Activated naive CD8-positive, alpha-beta T cell treated with anti-CD3 and anti-CD28 coated beads, Interleukin-2, amount 10 ng/mL, durations not matched to agents 7 days and 5 days (primary cell): ENCODE data around the gene BPNT1. TPM values are rescaled to one million over a fixed set of nuclear protein-coding genes. Genes with fewer than 3 reads are reported as not detected.
"Not testable (repeated sequence)": the region's sequence is repeated elsewhere in the genome, so short reads cannot be mapped to it uniquely, and the experiment has no call there.

Source experiments
- ATAC-seq: fragments of 150-1000 bp; cut with Tn5 transposase; one replicate; pipeline ENCODE4 v1.10.0; 2021; ENCODE audit warnings: low read depth, moderate library complexity
- POLR2A ChIA-PET: fragments of 350-600 bp; sonication (Branson Sonifier 250); formaldehyde crosslinking; loops from one replicate; lab custom pipeline; 2021; ENCODE audit warnings: antibody characterized with exemption; lab: Charles Lee
- DNase-seq: peaks from one replicate; pipeline ENCODE4 v3.0.0; 2021
- H3K27ac Mint-ChIP-seq: one replicate; pipeline ENCODE4 v1.8.0; 2022; ENCODE audit warnings: mild to moderate bottlenecking, mixed read lengths
- H3K27me3 Mint-ChIP-seq: one replicate; pipeline ENCODE4 v1.8.0; 2022; ENCODE audit warnings: mild to moderate bottlenecking, moderate library complexity, mixed read lengths
- H3K36me3 Mint-ChIP-seq: one replicate; pipeline ENCODE4 v1.8.0; 2021; ENCODE audit warnings: mild to moderate bottlenecking, mixed read lengths
- H3K4me1 Mint-ChIP-seq: one replicate; pipeline ENCODE4 v1.8.0; 2021; ENCODE audit warnings: mixed read lengths
- H3K4me3 Mint-ChIP-seq: one replicate; pipeline ENCODE4 v1.8.0; 2022; ENCODE audit warnings: mild to moderate bottlenecking, moderate library complexity, mixed read lengths
- H3K9me3 Mint-ChIP-seq: one replicate; pipeline ENCODE4 v1.8.0; 2021; ENCODE audit warnings: mixed read lengths
- total RNA-seq, 2 experiments: library from RNA; stranded (reverse); gene quantifications; one replicate each; pipeline ENCODE4 v1.2.3, GENCODE V29; 2021

Gene BPNT1
- total RNA-seq, 2 experiments from 2014 or later = 18.4 to 23.3 TPM

- POLR2A ChIA-PET = no interaction called here
- ATAC-seq (peak; percentile 95), DNase-seq (no peak)
- H3K9me3 Mint-ChIP-seq = no peaks in the 10 kb centered on the region
- peak overlapping the region; percentile 80 for H3K27ac Mint-ChIP-seq
- H3K27me3 Mint-ChIP-seq = no peaks in the 10 kb centered on the region
- H3K4me3 Mint-ChIP-seq = peak overlapping the region; percentile 33
- H3K36me3 Mint-ChIP-seq = peaks cover 7% of the 10 kb centered on the region
- H3K4me1 Mint-ChIP-seq = peaks cover 8% of the 10 kb centered on the region
Measured at GRCh38 chr1:220056374-220056773, 33.2 kb downstream of the BPNT1 start.

- H3K27me3 Mint-ChIP-seq = no peaks in the 10 kb centered on the region
- H3K27ac Mint-ChIP-seq = peak within 1 kb of the TSS; percentile 97
- H3K4me3 Mint-ChIP-seq = peak within 1 kb of the TSS; percentile 97
- peaks cover 2% of the 10 kb centered on the region for H3K36me3 Mint-ChIP-seq
- H3K9me3 Mint-ChIP-seq = no peaks in the 10 kb centered on the region
- POLR2A ChIA-PET = interaction anchor here (0.5 to 1.0 kb wide), 4 partner anchors 8 to 239 kb away, joined by 3 to 10 read pairs (median 5); partner anchors contain the start of gene BPNT1
- peaks cover 15% of the 10 kb centered on the region for H3K4me1 Mint-ChIP-seq
- ATAC-seq (peak; percentile 98), DNase-seq (peak; percentile 93)
Measured at GRCh38 chr1:220046052-220046930, 43.3 kb downstream of the BPNT1 start, which contains the start of gene EPRS1. EPRS1 (minus strand) TSS chr1:220046505; CDS start chr1:220046388, 117 bp downstream.

- peak overlapping the region; percentile 97 for H3K27ac Mint-ChIP-seq
- H3K4me1 Mint-ChIP-seq = peaks cover 15% of the 10 kb centered on the region
- H3K27me3 Mint-ChIP-seq = no peaks in the 10 kb centered on the region
- H3K36me3 Mint-ChIP-seq = peaks cover 2% of the 10 kb centered on the region
- POLR2A ChIA-PET = interaction anchor here (0.5 to 1.1 kb wide), 5 partner anchors 9 to 226 kb away, joined by 3 to 10 read pairs (median 4); partner anchors contain the start of gene BPNT1
- no peak for ATAC-seq
- DNase-seq = no peak
- no peaks in the 10 kb centered on the region for H3K9me3 Mint-ChIP-seq
- H3K4me3 Mint-ChIP-seq = peak overlapping the region; percentile 97
Measured at GRCh38 chr1:220045356-220046051, 44.1 kb downstream of the BPNT1 start.

GRCh38 chr1:220044678-220045355, 44.8 kb downstream of the BPNT1 start:
- Mint-ChIP-seq H3K27ac (peak overlapping the region; percentile 97), H3K4me1 (peaks cover 15% of the 10 kb centered on the region), H3K4me3 (peak overlapping the region; percentile 97), H3K9me3 (no peaks in the 10 kb centered on the region), H3K27me3 (no peaks in the 10 kb centered on the region), H3K36me3 (peaks cover 2% of the 10 kb centered on the region)
- POLR2A ChIA-PET = interaction anchor here (0.5 to 2.0 kb wide), 4 partner anchors 13 to 227 kb away, joined by 3 to 5 read pairs (median 4); partner anchors contain the start of genes BPNT1 and IARS2
- ATAC-seq (no peak), DNase-seq (no peak)

- DNase-seq (no peak), ATAC-seq (no peak)
- peaks cover 21% of the 10 kb centered on the region for H3K4me1 Mint-ChIP-seq
- H3K27me3 Mint-ChIP-seq = no peaks in the 10 kb centered on the region
- no peaks in the 10 kb centered on the region for H3K9me3 Mint-ChIP-seq
- H3K36me3 Mint-ChIP-seq = peaks cover 6% of the 10 kb centered on the region
- H3K27ac Mint-ChIP-seq = peak overlapping the region; percentile 0
- peak overlapping the region; percentile 17 for H3K4me3 Mint-ChIP-seq
- POLR2A ChIA-PET = interaction anchor here (2.0 kb wide), 1 partner anchor 50 kb away, joined by 5 read pairs; the partner anchor contains the start of gene IARS2
Measured at GRCh38 chr1:220043646-220044045, 45.9 kb downstream of the BPNT1 start.

GRCh38 chr1:220040028-220040596, 49.5 kb downstream of the BPNT1 start:
- Mint-ChIP-seq H3K36me3 (peaks cover 14% of the 10 kb centered on the region), H3K27ac (no peak overlapping the region), H3K27me3 (no peaks in the 10 kb centered on the region), H3K4me1 (peaks cover 27% of the 10 kb centered on the region), H3K9me3 (no peaks in the 10 kb centered on the region), H3K4me3 (no peak overlapping the region)
- DNase-seq (no peak), ATAC-seq (no peak)
- POLR2A ChIA-PET = no interaction called here

- Mint-ChIP-seq H3K27me3 (no peaks in the 10 kb centered on the region), H3K4me1 (peaks cover 21% of the 10 kb centered on the region), H3K36me3 (peaks cover 18% of the 10 kb centered on the region), H3K9me3 (no peaks in the 10 kb centered on the region), H3K4me3 (no peak overlapping the region), H3K27ac (peak overlapping the region; percentile 7)
- DNase-seq (no peak), ATAC-seq (no peak)
- POLR2A ChIA-PET = interaction anchor here (0.7 to 1.0 kb wide), 3 partner anchors 40 to 234 kb away, joined by 3 read pairs; partner anchors contain the start of gene RAB3GAP2
Measured at GRCh38 chr1:220038640-220039039, 50.9 kb downstream of the BPNT1 start.

- Mint-ChIP-seq H3K4me1 (peaks cover 18% of the 10 kb centered on the region), H3K36me3 (peaks cover 18% of the 10 kb centered on the region), H3K27ac (peak overlapping the region; percentile 6)
- DNase-seq, H3K9me3 Mint-ChIP-seq, H3K27me3 Mint-ChIP-seq, H3K4me3 Mint-ChIP-seq: not testable (repeated sequence)
- ATAC-seq = peak; percentile 33
- POLR2A ChIA-PET = interaction anchor here (0.7 to 1.0 kb wide), 2 partner anchors 52 to 234 kb away, joined by 3 to 7 read pairs; partner anchors contain the start of genes BPNT1 and RAB3GAP2
Measured at GRCh38 chr1:220037810-220038209, 51.8 kb downstream of the BPNT1 start.

GRCh38 chr1:220032911-220033310, 56.7 kb downstream of the BPNT1 start:
- POLR2A ChIA-PET = no interaction called here
- peaks cover 32% of the 10 kb centered on the region for H3K36me3 Mint-ChIP-seq
- peaks cover 9% of the 10 kb centered on the region for H3K4me1 Mint-ChIP-seq
- ATAC-seq (no peak), DNase-seq (no peak)
- H3K27ac Mint-ChIP-seq = no peak overlapping the region
- H3K4me3 Mint-ChIP-seq = no peak overlapping the region
- H3K27me3 Mint-ChIP-seq = no peaks in the 10 kb centered on the region
- H3K9me3 Mint-ChIP-seq = no peaks in the 10 kb centered on the region

- H3K27me3 Mint-ChIP-seq = no peaks in the 10 kb centered on the region
- H3K27ac Mint-ChIP-seq = no peak overlapping the region
- ATAC-seq (no peak), DNase-seq (no peak)
- no peak overlapping the region for H3K4me3 Mint-ChIP-seq
- H3K9me3 Mint-ChIP-seq = no peaks in the 10 kb centered on the region
- POLR2A ChIA-PET = interaction anchor here (0.5 kb wide), 1 partner anchor 13 kb away, joined by 3 read pairs; no protein-coding TSS in a partner anchor
- peaks cover 26% of the 10 kb centered on the region for H3K36me3 Mint-ChIP-seq
- H3K4me1 Mint-ChIP-seq = peaks cover 4% of the 10 kb centered on the region
Measured at GRCh38 chr1:220031287-220031686, 58.3 kb downstream of the BPNT1 start.

- Mint-ChIP-seq H3K27ac (no peak overlapping the region), H3K4me1 (peaks cover 2% of the 10 kb centered on the region), H3K9me3 (no peaks in the 10 kb centered on the region), H3K27me3 (no peaks in the 10 kb centered on the region), H3K36me3 (peaks cover 39% of the 10 kb centered on the region), H3K4me3 (no peak overlapping the region)
- POLR2A ChIA-PET = no interaction called here
- DNase-seq = no peak
- no peak for ATAC-seq
Measured at GRCh38 chr1:220028346-220028895, 61.2 kb downstream of the BPNT1 start.

- no peaks in the 10 kb centered on the region for H3K27me3 Mint-ChIP-seq
- H3K4me1 Mint-ChIP-seq = peaks cover 3% of the 10 kb centered on the region
- no peak for DNase-seq
- H3K9me3 Mint-ChIP-seq = no peaks in the 10 kb centered on the region
- no peak for ATAC-seq
- peaks cover 48% of the 10 kb centered on the region for H3K36me3 Mint-ChIP-seq
- POLR2A ChIA-PET = interaction anchor here (1.0 kb wide), 1 partner anchor 23 kb away, joined by 3 read pairs; no protein-coding TSS in a partner anchor
- H3K4me3 Mint-ChIP-seq = no peak overlapping the region
- H3K27ac Mint-ChIP-seq = no peak overlapping the region
Measured at GRCh38 chr1:220019071-220019470, 70.5 kb downstream of the BPNT1 start.
